Loucy (cell line): ENCODE data around the gene CD84.
"Not testable (repeated sequence)": the region's sequence is repeated elsewhere in the genome, so short reads cannot be mapped to it uniquely, and the experiment has no call there.

ENCODE experiments used
- CTCF ChIP-seq: fragments of 200-600 bp; sonication (generic); conservative IDR thresholded peaks from 2 replicates; pipeline ENCODE4 v1.5.1; 2014; ENCODE audit warnings: mild to moderate bottlenecking, antibody characterized with exemption, low read length
- EZH2phosphoT487 ChIP-seq: fragments of 200-600 bp; IDR thresholded peaks from 2 replicates; pipeline ENCODE4 v1.6.1; 2018; ENCODE audit warnings: antibody characterized with exemption, mild to moderate bottlenecking, moderate library complexity, borderline replicate concordance

GRCh38 chr1:160531809-160532556 is 47.3 kb downstream of the CD84 start:
- not testable (repeated sequence) for TF ChIP-seq EZH2phosphoT487, CTCF
